ENCODE measurements around the gene LRIG1. TPM values are rescaled to one million over a fixed set of nuclear protein-coding genes. Genes with fewer than 3 reads are reported as not detected.

The LRIG1 gene
- total RNA-seq, 4 donors from 2014 or later: 95.3 to 136 (median 131) TPM

- no peaks in the 10 kb centered on the region for H3K27me3 ChIP-seq
- TF ChIP-seq POLR2AphosphoS5 (IDR thresholded peaks at IDR 0.05) (peak in 1 of 2 donors; percentile 50), POLR2A (IDR thresholded peaks at IDR 0.05; ENCODE audit: low read depth) (no peak), EP300 (IDR thresholded peaks at IDR 0.05) (no peak)
- TF ChIP-seq, protein P1, sequence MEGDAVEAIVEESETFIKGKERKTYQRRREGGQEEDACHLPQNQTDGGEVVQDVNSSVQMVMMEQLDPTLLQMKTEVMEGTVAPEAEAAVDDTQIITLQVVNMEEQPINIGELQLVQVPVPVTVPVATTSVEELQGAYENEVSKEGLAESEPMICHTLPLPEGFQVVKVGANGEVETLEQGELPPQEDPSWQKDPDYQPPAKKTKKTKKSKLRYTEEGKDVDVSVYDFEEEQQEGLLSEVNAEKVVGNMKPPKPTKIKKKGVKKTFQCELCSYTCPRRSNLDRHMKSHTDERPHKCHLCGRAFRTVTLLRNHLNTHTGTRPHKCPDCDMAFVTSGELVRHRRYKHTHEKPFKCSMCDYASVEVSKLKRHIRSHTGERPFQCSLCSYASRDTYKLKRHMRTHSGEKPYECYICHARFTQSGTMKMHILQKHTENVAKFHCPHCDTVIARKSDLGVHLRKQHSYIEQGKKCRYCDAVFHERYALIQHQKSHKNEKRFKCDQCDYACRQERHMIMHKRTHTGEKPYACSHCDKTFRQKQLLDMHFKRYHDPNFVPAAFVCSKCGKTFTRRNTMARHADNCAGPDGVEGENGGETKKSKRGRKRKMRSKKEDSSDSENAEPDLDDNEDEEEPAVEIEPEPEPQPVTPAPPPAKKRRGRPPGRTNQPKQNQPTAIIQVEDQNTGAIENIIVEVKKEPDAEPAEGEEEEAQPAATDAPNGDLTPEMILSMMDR (IDR thresholded peaks at IDR 0.05): no peak
- H3K36me3 ChIP-seq: peaks cover 25 to 70% (median 55%) of the 10 kb centered on the region in 4 donors
- H3K4me3 ChIP-seq: no peak overlapping the region
- peak overlapping the region in 2 of 4 donors; percentile 41 to 49 for H3K27ac ChIP-seq (replicated peaks in 1 of 4)
- H3K4me1 ChIP-seq: peaks cover 12 to 21% (median 17%) of the 10 kb centered on the region in 4 donors
- 51% methylated on average over 2 of the region's 2 CpGs for WGBS
- intact Hi-C loops (cut with DNase I): no loop called here
- no peaks in the 10 kb centered on the region for H3K9me3 ChIP-seq
- peak; percentile 84 for DNase-seq (ENCODE audit: extremely low spot score)
These were observed 124.3 kb downstream of the LRIG1 start for GRCh38 chr3:66376568-66376967.

- TF ChIP-seq, protein P1 (IDR thresholded peaks at IDR 0.05): peak in 2 of 3 experiments; percentile 8 to 11
- no peak for TF ChIP-seq POLR2A (IDR thresholded peaks at IDR 0.05; ENCODE audit: low read depth)
- TF ChIP-seq POLR2AphosphoS5 (IDR thresholded peaks at IDR 0.05): no peak
- no peak for TF ChIP-seq EP300 (IDR thresholded peaks at IDR 0.05)
- Histone ChIP-seq H3K4me1 (peaks cover 12 to 16% (median 13%) of the 10 kb centered on the region in 4 donors), H3K27me3 (no peaks in the 10 kb centered on the region), H3K4me3 (no peak overlapping the region), H3K9me3 (no peaks in the 10 kb centered on the region), H3K36me3 (peaks cover 0 to 47% (median 17%) of the 10 kb centered on the region in 4 donors), H3K27ac (replicated peaks in 1 of 4) (no peak overlapping the region)
- 77% methylated on average over 18 of the region's 18 CpGs for whole genome bisulfite sequencing
- peak; percentile 88 for DNase-seq (ENCODE audit: extremely low spot score)
- intact Hi-C loops (cut with DNase I): no loop called here
These were observed 128.0 kb downstream of the LRIG1 start for GRCh38 chr3:66372681-66373350.

- intact Hi-C loops (cut with DNase I): no loop called here
These were observed 129.4 kb downstream of the LRIG1 start for GRCh38 chr3:66371432-66371831.

DNA sequence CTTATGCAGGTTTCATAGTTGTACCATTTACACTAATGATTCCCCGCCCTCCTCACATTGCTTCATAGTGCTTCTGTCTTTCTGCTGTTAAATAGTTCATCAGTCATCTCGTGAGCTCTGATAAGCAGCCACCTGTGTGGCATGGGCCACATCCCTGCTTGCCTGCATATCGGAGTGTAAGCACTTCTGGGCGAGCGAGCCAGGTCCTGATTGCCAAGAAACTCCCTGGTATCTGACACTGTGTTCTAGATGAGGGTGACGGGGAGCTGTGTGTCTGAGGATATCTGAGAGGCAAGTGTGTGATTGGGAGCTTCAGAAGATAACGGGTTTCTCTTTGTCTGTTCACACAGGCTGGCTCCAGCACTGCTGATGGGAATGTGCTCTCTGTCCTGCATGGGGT is 130.6 kb downstream of the LRIG1 start:
- WGBS: 94% methylated on average over 7 of the region's 7 CpGs
- no peak overlapping the region for H3K4me3 ChIP-seq
- no peaks in the 10 kb centered on the region for H3K27me3 ChIP-seq
- TF ChIP-seq EP300 (IDR thresholded peaks at IDR 0.05) (no peak), POLR2AphosphoS5 (IDR thresholded peaks at IDR 0.05) (no peak), POLR2A (IDR thresholded peaks at IDR 0.05; ENCODE audit: low read depth) (no peak)
- TF ChIP-seq, protein P1 (IDR thresholded peaks at IDR 0.05): no peak
- intact Hi-C loops (cut with DNase I): no loop called here
- H3K9me3 ChIP-seq: no peaks in the 10 kb centered on the region
- H3K27ac ChIP-seq (replicated peaks in 1 of 4): no peak overlapping the region
- DNase-seq (ENCODE audit: extremely low spot score): no peak
- peaks cover 0 to 30% (median 6%) of the 10 kb centered on the region in 4 donors for H3K36me3 ChIP-seq
- H3K4me1 ChIP-seq: no peaks in the 10 kb centered on the region

More at GRCh38 chr3:66371432-66371831, 129.4 kb downstream of the LRIG1 start:
- H3K4me1 ChIP-seq: peaks cover 2 to 4% (median 2%) of the 10 kb centered on the region in 4 donors
- H3K27me3 ChIP-seq: no peaks in the 10 kb centered on the region
- no peak overlapping the region for H3K27ac ChIP-seq (replicated peaks in 1 of 4)
- TF ChIP-seq, protein P1 (IDR thresholded peaks at IDR 0.05): no peak
- DNase-seq (ENCODE audit: extremely low spot score): no peak
- no peak overlapping the region for H3K4me3 ChIP-seq
- no peaks in the 10 kb centered on the region for H3K9me3 ChIP-seq
- H3K36me3 ChIP-seq: peaks cover 0 to 38% (median 10%) of the 10 kb centered on the region in 4 donors
- 82% methylated on average over 7 of the region's 7 CpGs for WGBS
